ENCODE results near the gene ETNK2. TPM values are rescaled to one million over a fixed set of nuclear protein-coding genes. Genes with fewer than 3 reads are reported as not detected.
A peak's percentile ranks its signal among the peaks of the same experiment; 100 is the strongest.

ETNK2 gene
- total and polyA plus RNA-seq, 2 donors from 2014 or later, result 33.3 to 166 TPM

GRCh38 chr1:204112876-204113730 is 38.7 kb downstream of the ETNK2 start:
- Histone ChIP-seq H3K9me3 (ENCODE audit: control insufficient read depth in 2 of 3, insufficient read depth in 1 of 3, low read length in 3 of 3) (no peaks in the 10 kb centered on the region), H3K27me3 (ENCODE audit: control insufficient read depth, insufficient read depth, low read length) (no peaks in the 10 kb centered on the region), H3K36me3 (ENCODE audit: control insufficient read depth in 2 of 3, insufficient read depth in 3 of 3, low read length in 3 of 3) (peaks cover 0 to 26% (median 11%) of the 10 kb centered on the region in 3 donors), H3K4me1 (ENCODE audit: control insufficient read depth in 2 of 3, insufficient read depth in 2 of 3, low read depth in 1 of 3, low read length in 3 of 3) (peaks cover 0 to 18% (median 15%) of the 10 kb centered on the region in 3 donors), H3K27ac (ENCODE audit: low read depth in 2 of 2, low read length in 2 of 2) (no peak overlapping the region), H3K4me3 (ENCODE audit: low read length in 3 of 3) (no peak overlapping the region), H3K9ac (ENCODE audit: low read length in 3 of 3) (no peak overlapping the region)
- intact Hi-C loops (cut with DNase I), result no loop called here
- DNase-seq (peak in 1 of 5 donors; percentile 58), FAIRE-seq (no peak)
- no peak for TF ChIP-seq CTCF (IDR thresholded peaks at IDR 0.05; ENCODE audit: borderline replicate concordance, extremely low read depth, insufficient read depth)

DNA sequence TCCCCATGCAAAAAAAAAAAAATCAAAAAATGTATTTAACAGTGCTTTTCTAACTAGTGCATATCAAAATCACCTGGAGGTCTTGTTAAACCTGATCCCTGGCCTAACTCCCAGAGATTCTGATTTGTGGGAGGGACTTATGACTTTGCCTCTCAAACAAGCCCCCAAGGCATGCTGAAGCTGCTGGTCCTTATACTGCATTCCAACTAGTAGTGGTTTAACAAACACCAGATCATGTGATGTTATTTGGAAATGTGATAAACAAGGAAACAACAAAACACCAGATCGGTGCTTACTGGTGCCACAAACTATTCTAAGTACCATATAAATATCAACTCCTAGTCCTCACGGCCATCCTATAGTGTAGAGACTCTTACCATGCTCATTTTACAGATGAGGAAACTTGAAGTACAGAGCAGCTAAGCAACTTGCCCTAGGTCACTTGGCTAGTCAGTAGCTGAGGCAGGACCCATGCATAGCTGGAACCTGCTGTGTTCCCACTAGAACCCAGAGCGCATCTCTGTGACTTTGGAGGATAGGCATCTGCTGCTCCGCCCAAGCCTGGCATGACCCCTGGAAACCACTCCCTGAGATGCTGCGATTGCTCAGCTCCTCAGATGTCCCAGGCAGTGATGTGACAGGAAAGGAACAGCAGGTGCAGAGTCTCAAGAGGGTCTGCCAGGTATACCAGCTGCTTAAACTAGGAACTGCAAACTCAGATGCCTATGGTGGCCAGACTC is 40.8 kb downstream of the ETNK2 start:
- TF ChIP-seq CTCF (IDR thresholded peaks at IDR 0.05; ENCODE audit: borderline replicate concordance, extremely low read depth, insufficient read depth), result no peak
- H3K27ac ChIP-seq (ENCODE audit: low read depth in 2 of 2, low read length in 2 of 2), result no peak overlapping the region
- peak in 1 of 5 donors; percentile 26 for DNase-seq
- no peak overlapping the region for H3K9ac ChIP-seq (ENCODE audit: low read length in 3 of 3)
- peaks cover 0 to 26% (median 15%) of the 10 kb centered on the region in 3 donors for H3K4me1 ChIP-seq (ENCODE audit: control insufficient read depth in 2 of 3, insufficient read depth in 2 of 3, low read depth in 1 of 3, low read length in 3 of 3)
- intact Hi-C loops (cut with DNase I), result no loop called here
- H3K27me3 ChIP-seq (ENCODE audit: control insufficient read depth, insufficient read depth, low read length), result no peaks in the 10 kb centered on the region
- no peak for FAIRE-seq
- peaks cover 0 to 11% (median 4%) of the 10 kb centered on the region in 3 donors for H3K36me3 ChIP-seq (ENCODE audit: control insufficient read depth in 2 of 3, insufficient read depth in 3 of 3, low read length in 3 of 3)
- H3K4me3 ChIP-seq (ENCODE audit: low read length in 3 of 3), result no peak overlapping the region
- no peaks in the 10 kb centered on the region for H3K9me3 ChIP-seq (ENCODE audit: control insufficient read depth in 2 of 3, insufficient read depth in 1 of 3, low read length in 3 of 3)

DNA sequence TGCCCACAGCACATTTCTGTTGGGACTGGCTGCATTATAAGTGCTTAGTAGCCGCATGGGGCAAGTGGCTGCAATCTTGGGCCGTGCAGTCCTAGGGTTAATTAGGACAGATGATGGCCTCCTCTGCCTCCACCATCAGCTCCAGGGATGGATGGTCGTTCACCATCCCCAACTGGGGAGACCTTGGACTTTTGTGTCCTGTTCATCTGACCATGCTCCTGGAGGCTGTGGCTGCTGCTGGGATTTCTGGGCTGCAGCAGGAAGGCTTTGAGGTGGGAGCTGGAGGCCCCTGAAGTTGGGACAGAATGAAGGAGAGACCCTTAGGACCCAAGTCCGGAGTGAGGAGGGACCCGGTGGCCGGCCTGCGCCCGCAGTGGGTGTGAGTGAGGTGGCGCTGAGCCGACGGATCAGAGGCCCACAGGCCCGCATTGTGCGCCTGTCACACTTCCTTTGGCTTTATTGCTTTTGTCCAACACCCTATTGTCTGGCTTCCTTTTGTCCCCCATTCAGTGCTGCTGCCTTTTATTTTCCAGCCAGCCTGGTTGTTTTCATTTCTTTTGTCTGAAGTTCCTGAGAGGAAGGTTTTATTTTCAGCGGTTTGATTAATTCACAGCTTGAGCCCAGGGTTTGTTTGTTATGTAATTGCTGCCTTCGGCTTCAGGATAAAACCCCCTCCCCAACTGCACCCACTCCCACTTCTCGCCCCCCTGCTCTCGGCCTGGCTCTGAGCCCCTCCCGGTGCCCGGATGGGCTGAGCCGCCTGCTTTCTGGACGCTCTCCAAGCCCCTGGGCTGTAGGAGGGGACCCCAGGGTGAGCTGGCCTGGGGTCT is 43.3 kb downstream of the ETNK2 start:
- FAIRE-seq (no peak), DNase-seq (peak in 2 of 5 donors; percentile 31 to 55)
- TF ChIP-seq CTCF (IDR thresholded peaks at IDR 0.05; ENCODE audit: borderline replicate concordance, extremely low read depth, insufficient read depth), result no peak
- H3K27me3 ChIP-seq (ENCODE audit: control insufficient read depth, insufficient read depth, low read length), result no peaks in the 10 kb centered on the region
- no peak overlapping the region for H3K9ac ChIP-seq (ENCODE audit: low read length in 3 of 3)
- H3K27ac ChIP-seq (ENCODE audit: low read depth in 2 of 2, low read length in 2 of 2), result no peak overlapping the region
- H3K4me3 ChIP-seq (ENCODE audit: low read length in 3 of 3), result no peak overlapping the region
- H3K9me3 ChIP-seq (ENCODE audit: control insufficient read depth in 2 of 3, insufficient read depth in 1 of 3, low read length in 3 of 3), result no peaks in the 10 kb centered on the region
- H3K36me3 ChIP-seq (ENCODE audit: control insufficient read depth in 2 of 3, insufficient read depth in 3 of 3, low read length in 3 of 3), result peaks cover 0 to 4% (median 0%) of the 10 kb centered on the region in 3 donors
- peaks cover 0 to 39% (median 19%) of the 10 kb centered on the region in 3 donors for H3K4me1 ChIP-seq (ENCODE audit: control insufficient read depth in 2 of 3, insufficient read depth in 2 of 3, low read depth in 1 of 3, low read length in 3 of 3)
- intact Hi-C loops (cut with DNase I), result no loop called here
